HepG2 (cell line): ENCODE measurements around the gene KIZ. TPM values are rescaled to one million over a fixed set of nuclear protein-coding genes. Genes with fewer than 3 reads are reported as not detected.

ENCODE experiments used
- ATAC-seq: fragments of 200-7000 bp; cut with Tn5 transposase; 3 replicates; pipeline ENCODE4 v1.9.1; 2020; ENCODE audit warnings: mild to moderate bottlenecking, moderate library complexity
- BruUV-seq: library from RNA; stranded (reverse); fragments of 400-500 nt; replicated peaks from 2 replicates; lab custom pipeline; 2021; lab: Mats Ljungman, UMichigan
- CTCF ChIA-PET: fragments of 300-600 bp; formaldehyde crosslinking; extraction: SDS; loops from one replicate; lab custom pipeline; 2021; ENCODE audit warnings: low total read pairs, inconsistent platforms, low intra/inter-chr PET ratio; lab: Yijun Ruan, JAX
- POLR2A ChIA-PET: fragments of 350-600 bp; sonication (Branson Sonifier 250); formaldehyde crosslinking; loops from one replicate; lab custom pipeline; 2020; ENCODE audit warnings: antibody characterized with exemption, inconsistent platforms; lab: Yijun Ruan, JAX
- DNase-seq: peaks from one replicate; pipeline ENCODE4 v3.0.0-alpha.2; 2015; ENCODE audit warnings: low spot score
- FAIRE-seq: peaks from 3 replicates; lab custom pipeline; 2011; peaks lifted over from hg19 to GRCh38; lab: Jason Lieb, UNC
- H2AFZ ChIP-seq: one replicate; pipeline ENCODE4 v1.6.1; 2011; ENCODE audit warnings: low read length, inconsistent platforms
- H3K27ac ChIP-seq: fragments of 300-600 bp; 3 replicates; pipeline ENCODE4 v1.8.0; 2011; ENCODE audit warnings: mixed run types, mild to moderate bottlenecking, mixed read lengths, low read length, inconsistent platforms; ENCODE audit not compliant: insufficient read depth; ENCODE audit errors: extremely low read length
- H3K27me3 ChIP-seq, 2 experiments: fragments of 200-600 bp in 1 of 2; 2 replicates in 1 of 2; 3 replicates in 1 of 2; pipeline versions ENCODE4 v1.6.0 to v1.8.0; 2011; ENCODE audit warnings: low read length in 2 of 2, mild to moderate bottlenecking in 2 of 2, moderate library complexity in 2 of 2, inconsistent platforms in 1 of 2; ENCODE audit not compliant: insufficient read depth in 2 of 2, control insufficient read depth in 1 of 2
- H3K36me3 ChIP-seq, 2 experiments: fragments of 200-600 bp in 1 of 2; replicated peaks in 1 of 2; 2 replicates in 1 of 2; 3 replicates in 1 of 2; pipeline versions ENCODE4 v1.5.1 to v1.8.0; 2011; ENCODE audit warnings: low read length in 2 of 2, inconsistent platforms in 1 of 2; ENCODE audit not compliant: insufficient read depth in 2 of 2, control insufficient read depth in 1 of 2
- H3K4me1 ChIP-seq: 2 replicates; pipeline ENCODE4 v1.5.1; 2012; ENCODE audit warnings: low read length, inconsistent platforms; ENCODE audit not compliant: insufficient read depth
- H3K4me2 ChIP-seq: 2 replicates; pipeline ENCODE4 v1.6.0; 2011; ENCODE audit warnings: low read depth, low read length, inconsistent platforms
- H3K4me3 ChIP-seq, 3 experiments: fragments of 200-600 bp in 1 of 3; sonication (generic), shearing (Covaris generic) in 1 of 3; replicated peaks in 1 of 3; 2 replicates each; pipeline ENCODE4 v1.5.1; 2011 to 2016; ENCODE audit warnings: low read length in 3 of 3, inconsistent platforms in 2 of 3, low read depth in 2 of 3, mild to moderate bottlenecking in 2 of 3, control low read depth in 1 of 3, mixed read lengths in 1 of 3; ENCODE audit not compliant: insufficient read depth in 1 of 3
- H3K79me2 ChIP-seq: one replicate; pipeline ENCODE4 v1.6.1; 2011; ENCODE audit warnings: low read length, inconsistent platforms; ENCODE audit not compliant: insufficient read depth
- H3K9ac ChIP-seq: 2 replicates; pipeline ENCODE4 v1.6.0; 2011; ENCODE audit warnings: mild to moderate bottlenecking, low read depth, low read length, inconsistent platforms; ENCODE audit not compliant: insufficient read depth
- H3K9me3 ChIP-seq: 2 replicates; pipeline ENCODE4 v1.5.1; 2012; ENCODE audit warnings: mild to moderate bottlenecking, low read length
- H4K20me1 ChIP-seq: 2 replicates; pipeline ENCODE4 v1.6.0; 2011; ENCODE audit warnings: inconsistent platforms, mild to moderate bottlenecking, low read length, moderate library complexity; ENCODE audit not compliant: insufficient read depth
- WGBS: methylation state at CpG from one replicate; pipeline ENCODE4 v1.1.6; 2017; ENCODE audit warnings: low lambda C conversion rate; 5-methylcytosine and 5-hydroxymethylcytosine counted together
- in situ Hi-C: cut with HindIII; loops from 2 replicates; pipeline ENCODE4 v1.10.0; 2017; ENCODE audit warnings: low pct_unique_long_range_greater_than_20kb; ENCODE audit not compliant: extremely low pct_ligation_motif_present
- intact Hi-C: fragments of 100-400 bp; cut with micrococcal nuclease; formaldehyde crosslinking; loops from one replicate; pipeline ENCODE4 v1.10.0; 2022; ENCODE audit not compliant: unreplicated experiment
- polyA plus RNA-seq, 8 experiments: library from polyadenylated mRNA; depleted of rRNA in 3 of 8; stranded (reverse) in 7 of 8; unstranded in 1 of 8; fragments of >200 nt; fragmentation: Illumina TruSeq in 4 of 8; extraction: Trizol in 4 of 8; gene quantifications; 2 replicates each; pipeline versions ENCODE4 v1.2.1 to v1.2.3, GENCODE V29; 2011 to 2016; ENCODE audit warnings: low read depth in 4 of 8, missing spikeins in 1 of 8, mixed read lengths in 1 of 8; ENCODE audit not compliant: insufficient read depth in 1 of 8
- total RNA-seq, 5 experiments: library from RNA; depleted of rRNA; stranded (reverse); fragments of >200 nt; fragmentation: Illumina TruSeq; extraction: Trizol; gene quantifications; 2 replicates each; pipeline ENCODE4 v1.2.3, GENCODE V29; 2016; ENCODE audit warnings: low read depth in 1 of 5
- TF ChIP-seq, protein P1 (sequence below): sonication (generic); formaldehyde crosslinking; IDR thresholded peaks from 2 replicates; pipeline ENCODE4 v1.4.0; 2020; ENCODE audit warnings: missing genetic modification reagents
- TF ChIP-seq, protein P2 (sequence below): IDR thresholded peaks from 2 replicates; pipeline ENCODE4 v1.6.1; 2012; ENCODE audit warnings: low read depth, low read length, improper control_type of control experiment
- TF ChIP-seq, protein P3 (sequence below): fragments of 450-650 bp; IDR thresholded peaks from 2 replicates; pipeline ENCODE4 v1.6.1; 2016
- TF ChIP-seq, protein P4 (sequence below): sonication (generic); formaldehyde crosslinking; IDR thresholded peaks from 2 replicates; pipeline ENCODE4 v1.4.0; 2020; ENCODE audit warnings: missing genetic modification reagents; ENCODE audit errors: not compliant biosample characterization

KIZ gene
- total and polyA plus RNA-seq, 2 of the 13 experiments (the other 11 are each of a cell fraction or from before 2014, with no cell fraction given) = 46.3 to 114 TPM

DNA sequence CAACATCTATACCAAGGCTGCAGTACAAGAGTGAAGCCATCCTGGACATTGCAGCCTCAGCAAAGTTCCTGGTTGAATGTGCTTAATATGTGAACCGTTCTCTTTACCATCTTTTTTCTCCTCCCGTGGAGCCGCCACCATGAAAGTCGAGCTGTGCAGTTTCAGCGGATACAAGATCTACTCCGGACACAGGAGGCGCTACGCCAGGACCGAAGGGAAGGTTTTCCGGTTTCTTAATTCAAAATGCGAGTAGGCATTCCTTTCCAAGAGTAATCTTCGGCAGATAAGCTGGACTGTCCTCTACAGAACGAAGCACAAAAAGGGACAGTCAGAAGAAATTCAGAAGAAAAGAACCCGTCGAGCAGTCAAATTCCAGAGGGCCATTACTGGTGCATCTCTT lies 11.3 kb upstream of the KIZ start:
- Histone ChIP-seq H3K36me3 (no peaks in the 10 kb centered on the region), H3K27me3 (no peaks in the 10 kb centered on the region; a peak in 1 of 5 replicates), H3K4me2 (no peak overlapping the region), H3K27ac (no peak overlapping the region), H4K20me1 (no peaks in the 10 kb centered on the region), H2AFZ (no peak overlapping the region), H3K9me3 (no peaks in the 10 kb centered on the region), H3K79me2 (no peaks in the 10 kb centered on the region), H3K4me3 (no peak overlapping the region), H3K9ac (no peak overlapping the region), H3K4me1 (no peaks in the 10 kb centered on the region)
- CTCF ChIA-PET = no interaction called here
- DNase-seq (no peak), ATAC-seq (no peak), FAIRE-seq (no peak)
- BruUV-seq = no TSS peak
- POLR2A ChIA-PET = interaction anchor here (2.4 kb wide), 1 partner anchor 11 kb away, joined by 6 read pairs; the partner anchor contains the start of gene KIZ
- in situ Hi-C loops = no loop called here
- TF ChIP-seq, protein P1, sequence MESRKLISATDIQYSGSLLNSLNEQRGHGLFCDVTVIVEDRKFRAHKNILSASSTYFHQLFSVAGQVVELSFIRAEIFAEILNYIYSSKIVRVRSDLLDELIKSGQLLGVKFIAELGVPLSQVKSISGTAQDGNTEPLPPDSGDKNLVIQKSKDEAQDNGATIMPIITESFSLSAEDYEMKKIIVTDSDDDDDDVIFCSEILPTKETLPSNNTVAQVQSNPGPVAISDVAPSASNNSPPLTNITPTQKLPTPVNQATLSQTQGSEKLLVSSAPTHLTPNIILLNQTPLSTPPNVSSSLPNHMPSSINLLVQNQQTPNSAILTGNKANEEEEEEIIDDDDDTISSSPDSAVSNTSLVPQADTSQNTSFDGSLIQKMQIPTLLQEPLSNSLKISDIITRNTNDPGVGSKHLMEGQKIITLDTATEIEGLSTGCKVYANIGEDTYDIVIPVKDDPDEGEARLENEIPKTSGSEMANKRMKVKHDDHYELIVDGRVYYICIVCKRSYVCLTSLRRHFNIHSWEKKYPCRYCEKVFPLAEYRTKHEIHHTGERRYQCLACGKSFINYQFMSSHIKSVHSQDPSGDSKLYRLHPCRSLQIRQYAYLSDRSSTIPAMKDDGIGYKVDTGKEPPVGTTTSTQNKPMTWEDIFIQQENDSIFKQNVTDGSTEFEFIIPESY = peak; percentile 91; the same call in 1 of the 2 replicates
- TF ChIP-seq, protein P2, sequence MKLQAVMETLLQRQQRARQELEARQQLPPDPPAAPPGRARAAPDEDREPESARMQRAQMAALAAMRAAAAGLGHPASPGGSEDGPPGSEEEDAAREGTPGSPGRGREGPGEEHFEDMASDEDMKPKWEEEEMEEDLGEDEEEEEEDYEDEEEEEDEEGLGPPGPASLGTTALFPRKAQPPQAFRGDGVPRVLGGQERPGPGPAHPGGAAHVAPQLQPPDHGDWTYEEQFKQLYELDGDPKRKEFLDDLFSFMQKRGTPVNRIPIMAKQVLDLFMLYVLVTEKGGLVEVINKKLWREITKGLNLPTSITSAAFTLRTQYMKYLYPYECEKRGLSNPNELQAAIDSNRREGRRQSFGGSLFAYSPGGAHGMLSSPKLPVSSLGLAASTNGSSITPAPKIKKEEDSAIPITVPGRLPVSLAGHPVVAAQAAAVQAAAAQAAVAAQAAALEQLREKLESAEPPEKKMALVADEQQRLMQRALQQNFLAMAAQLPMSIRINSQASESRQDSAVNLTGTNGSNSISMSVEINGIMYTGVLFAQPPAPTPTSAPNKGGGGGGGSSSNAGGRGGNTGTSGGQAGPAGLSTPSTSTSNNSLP = no peak
- intact Hi-C loops = no loop called here
- WGBS = 82% methylated on average over 15 of the region's 15 CpGs

DNA sequence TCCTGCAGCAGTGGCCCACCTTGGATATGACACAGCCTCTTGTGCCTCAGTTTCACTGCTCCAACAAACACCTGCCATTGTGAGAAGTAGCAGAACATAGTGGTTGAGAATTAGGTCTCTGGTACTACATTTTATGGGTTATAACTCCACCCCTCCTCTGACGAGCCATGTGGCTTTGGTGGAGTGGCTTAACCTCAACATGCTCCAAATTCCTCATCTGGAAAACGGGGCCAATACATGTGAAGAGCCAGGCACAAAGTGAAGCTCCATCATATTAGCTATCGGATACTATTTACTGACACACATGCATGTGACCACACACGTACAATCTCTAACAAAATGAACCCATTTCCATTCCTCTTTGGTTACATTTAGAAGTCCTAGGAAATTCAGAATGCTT lies 8.4 kb upstream of the KIZ start:
- TF ChIP-seq, protein P3, sequence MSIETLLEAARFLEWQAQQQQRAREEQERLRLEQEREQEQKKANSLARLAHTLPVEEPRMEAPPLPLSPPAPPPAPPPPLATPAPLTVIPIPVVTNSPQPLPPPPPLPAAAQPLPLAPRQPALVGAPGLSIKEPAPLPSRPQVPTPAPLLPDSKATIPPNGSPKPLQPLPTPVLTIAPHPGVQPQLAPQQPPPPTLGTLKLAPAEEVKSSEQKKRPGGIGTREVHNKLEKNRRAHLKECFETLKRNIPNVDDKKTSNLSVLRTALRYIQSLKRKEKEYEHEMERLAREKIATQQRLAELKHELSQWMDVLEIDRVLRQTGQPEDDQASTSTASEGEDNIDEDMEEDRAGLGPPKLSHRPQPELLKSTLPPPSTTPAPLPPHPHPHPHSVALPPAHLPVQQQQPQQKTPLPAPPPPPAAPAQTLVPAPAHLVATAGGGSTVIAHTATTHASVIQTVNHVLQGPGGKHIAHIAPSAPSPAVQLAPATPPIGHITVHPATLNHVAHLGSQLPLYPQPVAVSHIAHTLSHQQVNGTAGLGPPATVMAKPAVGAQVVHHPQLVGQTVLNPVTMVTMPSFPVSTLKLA = peak; percentile 20; the same call in 1 of the 2 replicates
- TF ChIP-seq, protein P4, sequence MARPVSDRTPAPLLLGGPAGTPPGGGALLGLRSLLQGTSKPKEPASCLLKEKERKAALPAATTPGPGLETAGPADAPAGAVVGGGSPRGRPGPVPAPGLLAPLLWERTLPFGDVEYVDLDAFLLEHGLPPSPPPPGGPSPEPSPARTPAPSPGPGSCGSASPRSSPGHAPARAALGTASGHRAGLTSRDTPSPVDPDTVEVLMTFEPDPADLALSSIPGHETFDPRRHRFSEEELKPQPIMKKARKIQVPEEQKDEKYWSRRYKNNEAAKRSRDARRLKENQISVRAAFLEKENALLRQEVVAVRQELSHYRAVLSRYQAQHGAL (CRISPR knock-in tag) = no peak
- no peaks in the 10 kb centered on the region for H3K4me1 ChIP-seq
- no peak for FAIRE-seq
- in situ Hi-C loops = no loop called here
- ATAC-seq = no peak
- no peak overlapping the region for H2AFZ ChIP-seq
- H3K36me3 ChIP-seq = no peaks in the 10 kb centered on the region
- no peak for DNase-seq
- H3K27ac ChIP-seq = no peak overlapping the region
- no peak overlapping the region for H3K4me3 ChIP-seq
- H3K9ac ChIP-seq = no peak overlapping the region
- H4K20me1 ChIP-seq = no peaks in the 10 kb centered on the region
- BruUV-seq = no TSS peak
- H3K4me2 ChIP-seq = no peak overlapping the region
- no peaks in the 10 kb centered on the region for H3K79me2 ChIP-seq
- no peaks in the 10 kb centered on the region for H3K9me3 ChIP-seq
- ChIA-PET POLR2A (no interaction called here), CTCF (no interaction called here)
- WGBS = 60% methylated on average over 4 of the region's 4 CpGs
- H3K27me3 ChIP-seq = no peaks in the 10 kb centered on the region
- intact Hi-C loops = no loop called here
